ENCODE results near the gene FBXL5.
"Not testable (repeated sequence)": the region's sequence is repeated elsewhere in the genome, so short reads cannot be mapped to it uniquely, and the experiment has no call there.

Gene FBXL5

GRCh38 chr4:15649914-15650545 is 5.1 kb downstream of the FBXL5 start:
- DNase-seq = no peak

GRCh38 chr4:15648600-15648999 is 6.6 kb downstream of the FBXL5 start:
- DNase-seq = no peak

DNA sequence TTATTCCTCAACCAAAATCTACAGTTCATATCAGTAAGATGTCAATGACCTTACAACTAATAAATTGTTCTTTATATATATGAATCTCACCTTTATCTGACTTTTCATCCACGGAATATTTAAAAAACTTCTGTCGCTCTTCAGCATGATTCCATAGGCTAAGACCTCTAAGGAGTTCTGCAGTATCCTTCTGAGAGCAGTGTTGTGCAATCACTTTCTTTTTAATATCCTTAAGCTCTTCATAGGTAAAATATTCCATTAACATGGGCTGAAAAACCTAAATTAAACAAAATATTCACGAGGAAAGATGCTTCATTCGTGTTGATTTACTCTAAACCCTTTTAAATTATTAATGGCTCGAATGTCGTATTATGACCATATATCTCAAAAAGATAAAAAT is 16.7 kb downstream of the FBXL5 start:
- no peak for DNase-seq

DNA sequence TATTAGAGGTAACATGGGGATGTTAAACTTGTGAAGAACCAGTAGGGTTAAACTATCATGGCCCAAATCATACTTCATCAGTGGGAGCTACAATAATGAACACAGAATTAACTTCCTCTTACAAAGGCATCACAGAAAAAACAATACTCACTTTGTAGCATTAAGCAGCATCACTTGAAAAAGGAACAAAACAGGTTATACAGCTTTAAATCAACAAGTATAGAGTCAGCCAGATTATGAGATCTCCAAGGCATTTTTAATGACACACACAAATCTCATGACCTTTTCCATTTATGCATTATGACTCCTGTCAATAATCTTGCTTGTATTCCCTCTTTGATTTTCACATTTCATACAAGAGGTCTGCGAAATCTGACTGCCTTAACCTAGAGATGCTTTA is 18.3 kb downstream of the FBXL5 start:
- DNase-seq = no peak

DNA sequence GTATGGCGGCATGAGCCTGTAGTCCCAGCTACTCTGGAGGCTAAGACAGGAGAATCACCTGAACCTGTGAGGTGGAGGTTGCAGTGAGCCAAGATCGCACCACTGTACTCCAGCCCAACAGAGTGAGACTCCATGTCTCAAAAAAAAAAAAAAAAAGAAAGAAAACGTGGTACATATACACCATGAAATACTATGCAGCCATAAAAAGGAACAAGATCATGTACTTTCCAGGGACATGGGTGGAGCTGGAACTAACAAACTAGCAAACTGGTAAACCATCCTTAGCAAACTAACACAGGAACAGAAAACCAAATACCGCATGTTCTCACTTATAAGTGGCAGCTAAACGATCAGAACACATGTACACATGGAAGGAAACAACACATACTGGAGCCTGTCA is 37.8 kb downstream of the FBXL5 start:
- not testable (repeated sequence) for DNase-seq

DNA sequence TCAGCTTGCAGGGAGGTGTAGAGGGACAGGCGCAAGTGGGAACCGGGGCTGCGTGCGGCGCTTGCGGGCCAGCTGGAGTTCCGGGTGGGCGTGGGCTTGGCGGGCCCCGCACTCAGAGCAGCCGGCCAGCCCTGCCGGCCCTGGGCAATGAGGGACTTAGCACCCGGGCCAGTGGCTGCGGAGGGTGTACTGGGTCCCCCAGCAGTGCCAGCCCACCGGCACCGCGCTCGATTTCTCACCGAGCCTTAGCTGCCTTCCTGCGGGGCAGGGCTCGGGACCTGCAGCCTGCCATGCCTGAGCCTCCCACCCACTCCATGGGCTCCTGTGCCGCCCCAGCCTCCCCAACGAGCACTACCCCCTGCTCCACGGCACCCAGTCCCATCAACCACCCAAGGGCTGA is 40.3 kb downstream of the FBXL5 start:
- DNase-seq = not testable (repeated sequence)

DNA sequence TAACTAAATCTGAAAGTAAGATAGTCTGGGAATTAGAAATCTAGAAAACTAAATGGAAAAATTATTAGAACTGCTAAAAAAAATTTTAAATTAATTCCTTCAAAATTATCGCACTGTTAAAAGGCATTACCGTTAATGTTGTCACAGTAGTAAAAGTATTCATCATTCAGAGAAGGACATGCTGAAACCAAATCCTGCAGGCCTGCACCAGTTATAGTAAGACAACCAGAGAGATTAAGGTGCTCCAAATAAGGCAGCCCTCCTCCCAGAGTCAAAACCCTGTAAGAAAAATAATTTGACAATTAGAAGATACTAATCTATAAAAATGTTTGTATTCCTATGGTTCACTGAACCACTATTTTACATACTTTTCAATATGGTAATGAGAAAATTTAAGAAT is 43.0 kb downstream of the FBXL5 start:
- no peak for DNase-seq

- no peak for DNase-seq
These were observed 44.3 kb downstream of the FBXL5 start for GRCh38 chr4:15610855-15611254.

DNA sequence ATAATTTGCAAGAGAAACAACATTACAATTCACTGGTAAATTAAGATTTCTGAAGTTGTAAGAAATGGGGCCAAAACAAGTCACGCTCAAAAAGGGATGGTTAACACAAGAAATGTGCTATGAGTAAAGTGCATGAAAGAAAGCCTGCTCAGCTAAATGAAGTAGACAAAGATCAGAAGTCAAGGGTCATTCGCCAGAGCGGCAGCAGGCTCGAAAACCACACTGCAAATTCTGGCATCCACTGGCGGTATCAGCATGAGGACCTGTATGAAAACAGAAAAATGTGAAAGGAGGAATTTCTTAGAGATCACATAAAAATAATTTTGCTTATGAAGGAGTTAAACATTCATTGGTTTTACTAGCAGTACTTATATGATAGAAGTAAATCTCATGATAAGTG is 49.6 kb downstream of the FBXL5 start:
- DNase-seq = no peak

GRCh38 chr4:15601862-15602261 is 53.3 kb downstream of the FBXL5 start:
- DNase-seq = no peak

DNA sequence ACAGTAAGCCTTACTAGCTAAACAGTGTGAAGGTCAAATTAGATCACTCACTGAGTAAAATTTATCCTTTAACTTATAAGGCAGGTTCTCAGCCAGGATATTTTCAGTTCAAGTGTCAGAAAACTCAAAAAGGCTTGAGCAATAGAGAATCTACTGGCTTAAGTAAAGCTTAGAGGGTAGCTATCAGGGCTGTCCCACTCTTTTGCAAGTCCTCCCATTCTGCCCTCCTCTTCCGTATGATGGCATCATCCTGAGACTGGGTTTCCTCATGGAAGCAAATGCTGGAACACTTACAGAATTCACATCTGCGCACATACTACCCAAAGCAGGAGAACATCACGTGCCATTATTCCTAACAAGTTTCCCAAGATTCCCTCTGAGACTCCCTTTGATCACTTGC is 55.0 kb downstream of the FBXL5 start:
- DNase-seq = no peak

DNA sequence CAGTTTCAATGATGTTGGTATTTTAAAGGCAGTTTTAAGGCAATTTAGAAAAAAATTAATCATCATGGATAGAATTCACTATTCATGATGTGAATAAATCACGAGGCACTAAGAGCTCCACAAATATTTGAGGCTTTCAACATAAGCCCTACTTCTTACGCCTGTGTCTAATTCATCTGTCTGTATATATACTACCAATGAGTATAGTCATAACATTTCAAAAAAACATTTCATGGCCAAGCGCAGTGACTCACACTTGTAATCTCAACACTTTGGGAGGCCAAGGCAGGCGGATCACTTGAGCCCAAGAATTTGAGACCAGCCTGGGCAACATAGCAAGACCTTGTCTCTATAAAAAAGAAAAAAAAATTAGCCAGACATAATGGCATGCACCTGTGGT is 56.5 kb downstream of the FBXL5 start:
- DNase-seq = no peak

DNA sequence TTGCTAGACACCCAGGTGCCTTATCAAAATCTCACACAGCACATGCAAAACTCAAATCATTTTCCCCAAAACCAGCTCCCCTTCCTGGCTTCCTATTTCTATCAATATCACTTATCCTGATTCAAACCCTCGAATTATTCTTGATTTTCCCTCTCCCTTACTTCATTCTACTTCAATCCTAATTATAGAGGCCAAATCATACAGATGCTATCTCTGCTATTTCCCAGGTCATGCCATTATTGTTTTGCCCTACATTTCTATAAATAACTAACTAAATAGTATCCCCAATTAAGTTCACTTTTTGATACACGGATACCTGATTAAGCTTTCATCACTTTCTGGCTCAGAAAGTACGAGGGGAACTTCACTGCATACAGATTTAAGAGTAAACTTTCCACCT is 62.4 kb downstream of the FBXL5 start:
- no peak for DNase-seq

DNA sequence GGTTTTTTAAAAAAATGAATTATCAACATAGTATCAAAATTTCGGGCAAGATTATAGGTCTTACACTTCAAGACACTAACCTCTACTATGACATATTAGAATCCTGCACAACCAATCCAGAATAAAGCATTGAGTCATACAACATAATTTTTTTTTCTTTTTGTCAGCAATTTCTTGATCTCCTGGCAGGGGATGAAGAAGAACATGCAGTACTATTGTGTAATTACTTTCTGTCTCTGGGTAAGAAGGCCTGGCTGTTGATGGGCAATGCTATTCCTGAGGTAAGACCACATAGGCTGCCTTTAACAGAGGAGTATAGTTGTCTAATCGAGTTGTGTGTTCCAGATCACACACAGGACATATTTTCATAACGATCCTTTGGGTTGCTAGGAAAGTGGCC is 67.5 kb downstream of the FBXL5 start:
- no peak for DNase-seq

DNA sequence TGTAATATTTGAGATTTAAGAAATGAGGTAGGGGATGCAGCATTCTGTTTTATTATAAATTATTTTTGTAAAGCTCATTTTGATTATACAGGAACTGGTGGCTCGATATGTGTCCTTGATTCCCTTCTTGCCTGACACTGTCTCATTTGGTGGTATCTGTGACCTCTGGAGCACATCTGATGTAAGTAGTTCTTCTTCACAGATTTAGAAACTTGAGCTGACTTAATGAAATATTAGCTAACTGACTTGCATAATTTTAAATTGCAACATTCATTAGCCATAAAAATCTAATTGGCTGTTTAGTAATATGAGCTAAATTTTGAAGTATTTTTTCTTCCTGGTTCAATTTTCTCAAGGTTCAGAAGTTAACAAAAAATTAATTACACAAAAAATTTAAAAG is 69.1 kb downstream of the FBXL5 start:
- DNase-seq = no peak

DNA sequence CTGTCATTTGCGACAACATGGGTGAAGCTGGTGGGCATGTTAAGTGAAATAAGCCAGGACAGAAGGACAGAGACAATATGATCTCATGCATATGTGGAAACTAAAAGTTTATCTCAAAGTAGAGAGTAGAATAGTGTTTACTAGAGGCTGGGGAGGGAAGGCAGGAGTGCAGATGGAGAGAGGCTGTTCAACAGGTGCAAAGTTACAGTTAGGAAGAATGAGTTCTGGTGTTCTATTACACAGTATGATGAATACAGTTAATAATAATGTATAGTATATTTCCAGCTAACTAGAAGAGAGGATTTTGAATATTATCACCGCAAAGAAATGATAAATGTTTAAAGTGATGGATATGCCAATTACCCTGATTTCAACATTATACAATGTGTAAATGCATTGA is 69.8 kb downstream of the FBXL5 start:
- no peak for DNase-seq

GRCh38 chr4:15584785-15585184 is 70.4 kb downstream of the FBXL5 start:
- DNase-seq = no peak

DNA sequence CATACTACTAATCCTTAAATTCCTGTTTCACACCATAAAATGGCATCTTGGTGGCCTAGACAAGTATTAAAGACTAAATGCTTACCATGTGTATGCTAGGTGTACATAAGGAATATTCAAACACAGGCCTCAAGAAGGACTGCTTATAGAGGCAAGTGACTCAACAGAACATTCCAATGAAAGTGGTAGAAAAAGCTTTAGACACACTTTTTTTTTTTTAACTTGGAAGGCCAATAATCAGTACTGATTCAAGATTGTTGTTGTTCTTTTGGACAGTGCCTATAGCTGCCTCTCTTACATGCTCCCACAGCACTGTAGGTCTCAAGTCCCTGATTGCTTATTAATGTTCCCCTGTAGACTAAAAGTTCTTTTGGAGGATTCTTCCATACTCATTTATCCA is 77.6 kb downstream of the FBXL5 start:
- DNase-seq = peak; percentile 27

DNA sequence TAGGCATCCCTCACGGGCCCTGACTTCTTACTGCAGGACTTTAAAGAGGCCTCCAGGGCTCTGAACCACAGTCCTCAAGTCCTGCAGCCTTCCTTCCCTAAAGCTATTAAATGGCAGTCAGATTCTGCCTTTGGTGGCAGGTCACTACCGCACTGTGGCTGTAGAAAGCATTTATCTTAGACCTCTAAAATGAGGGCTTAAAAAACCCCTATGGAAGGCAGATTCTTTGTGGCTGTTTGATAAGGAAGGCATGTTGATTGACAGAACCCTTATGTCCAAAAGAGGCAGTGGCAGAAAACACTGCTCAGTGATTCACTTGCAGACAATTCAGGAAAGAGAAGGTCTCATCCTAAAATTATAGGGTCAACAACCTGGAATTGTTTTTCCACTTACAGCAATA is 79.2 kb downstream of the FBXL5 start:
- DNase-seq = no peak

DNA sequence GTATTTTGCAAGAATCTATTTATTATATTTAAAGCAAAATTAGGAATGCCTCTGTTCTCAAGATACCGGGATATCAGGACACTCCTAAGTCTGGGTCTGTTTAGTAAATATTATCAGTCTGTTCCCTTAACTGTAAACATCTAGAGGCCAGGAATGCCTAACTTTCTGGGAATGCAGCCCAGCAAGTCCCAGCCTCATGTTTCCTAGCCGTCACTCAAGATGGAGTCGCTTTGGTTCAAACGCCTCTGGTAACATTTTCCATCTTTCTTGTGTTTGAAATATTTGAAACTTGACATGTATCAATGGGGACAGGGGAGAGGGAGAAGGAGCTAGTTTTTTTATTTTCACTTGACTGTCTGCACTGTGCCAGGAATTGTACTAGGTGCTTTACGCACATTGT is 85.4 kb downstream of the FBXL5 start:
- DNase-seq = no peak

DNA sequence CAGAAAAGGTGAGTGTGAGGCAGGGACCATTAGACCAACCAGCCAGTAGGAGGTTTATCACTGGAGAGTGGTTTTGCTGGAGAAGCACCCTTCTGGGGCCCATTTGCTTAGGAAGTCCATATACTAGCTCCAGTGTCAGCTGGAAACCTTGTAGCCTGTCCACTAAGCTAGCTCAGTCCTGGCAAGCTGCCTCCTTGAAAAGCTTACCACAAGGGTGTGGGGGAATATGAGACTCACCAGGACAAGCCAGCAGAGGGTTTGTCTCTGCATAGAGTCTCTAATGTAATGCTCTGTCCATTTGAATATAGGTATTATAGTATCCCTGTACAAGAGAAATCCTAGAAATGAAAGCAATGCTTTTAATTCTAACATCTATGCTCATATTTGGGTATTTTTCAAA is 86.3 kb downstream of the FBXL5 start:
- DNase-seq = no peak

DNA sequence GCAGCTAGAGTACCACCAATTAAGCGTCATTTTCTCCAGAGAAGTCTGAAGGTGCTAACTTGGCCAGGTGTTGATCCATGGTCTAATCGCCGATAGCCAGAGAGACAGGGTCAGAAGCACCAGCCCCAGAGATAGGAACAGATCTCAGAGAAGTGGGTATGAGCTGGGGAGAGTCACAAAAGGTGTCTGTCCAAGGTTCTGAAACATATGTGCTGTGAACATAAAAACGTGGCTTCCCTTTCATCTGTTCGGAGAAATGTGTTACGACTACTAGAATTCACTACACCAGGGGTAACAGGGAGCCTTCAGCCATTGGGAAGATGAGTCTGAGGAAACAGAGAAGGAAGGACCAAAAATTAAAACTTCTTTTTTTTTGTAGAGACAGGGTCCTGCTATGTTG is 91.3 kb downstream of the FBXL5 start:
- no peak for DNase-seq

GRCh38 chr4:15562623-15563022 is 92.5 kb downstream of the FBXL5 start:
- no peak for DNase-seq

GRCh38 chr4:15562114-15562513 is 93.0 kb downstream of the FBXL5 start:
- no peak for DNase-seq

DNA sequence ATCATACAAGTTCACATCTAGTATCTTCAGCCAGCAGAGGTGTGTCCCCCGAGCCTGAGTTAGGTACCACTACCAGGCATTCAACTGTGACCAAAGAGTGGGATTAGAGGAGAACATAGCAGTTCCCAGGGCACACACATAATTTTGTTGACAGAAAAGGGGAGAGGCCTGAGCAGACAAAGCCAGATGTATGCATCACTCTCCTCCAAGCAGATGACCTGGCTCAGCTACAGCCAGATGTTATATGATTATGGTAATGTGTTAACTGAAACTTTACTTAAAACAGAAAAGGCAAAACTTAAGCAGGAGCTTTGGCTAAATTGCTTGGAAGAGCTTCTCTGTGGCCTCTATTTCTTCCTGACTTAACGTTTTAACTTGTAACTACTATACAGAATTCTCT is 96.6 kb downstream of the FBXL5 start:
- DNase-seq = no peak
